ENCODE measurements around the gene ZBTB42. TPM values are rescaled to one million over a fixed set of nuclear protein-coding genes. Genes with fewer than 3 reads are reported as not detected.

ZBTB42 gene
- 4.2 TPM for polyA plus RNA-seq (2012; ENCODE audit: insufficient read depth, insufficient read length)

- H3K4me3 ChIP-seq (ENCODE audit: low read length) = peak within 1 kb of the TSS; percentile 62
- peak; percentile 37 for DNase-seq (ENCODE audit: low read depth, low spot score)
Observed at GRCh38 chr14:104800771-104801519, at the start of gene ZBTB42. Gene ZBTB42 (plus strand): TSS chr14:104801101. CDS start chr14:104801198, 97 bp downstream.

GRCh38 chr14:104751539-104752422 is 49.1 kb upstream of the ZBTB42 start:
- H3K4me3 ChIP-seq (ENCODE audit: low read length) = peak overlapping the region; percentile 70
- DNase-seq (ENCODE audit: low read depth, low spot score) = no peak

- H3K4me3 ChIP-seq (ENCODE audit: low read length) = peak overlapping the region; percentile 70
- DNase-seq (ENCODE audit: low read depth, low spot score) = no peak
Observed at GRCh38 chr14:104752423-104752734, 48.5 kb upstream of the ZBTB42 start.

- H3K4me3 ChIP-seq (ENCODE audit: low read length) = peak within 1 kb of the TSS; percentile 97
- peak; percentile 99 for DNase-seq (ENCODE audit: low read depth, low spot score)
Observed at GRCh38 chr14:104752735-104753527, 48.0 kb upstream of the ZBTB42 start, which contains the start of gene SIVA1. Gene SIVA1 (plus strand): TSS chr14:104753147. CDS start chr14:104753202, 55 bp downstream.

- DNase-seq (ENCODE audit: low read depth, low spot score) = no peak
- H3K4me3 ChIP-seq (ENCODE audit: low read length) = peak overlapping the region; percentile 97
Observed at GRCh38 chr14:104753528-104754212, 47.2 kb upstream of the ZBTB42 start.

GRCh38 chr14:104754213-104754851 is 46.6 kb upstream of the ZBTB42 start:
- peak overlapping the region; percentile 97 for H3K4me3 ChIP-seq (ENCODE audit: low read length)
- DNase-seq (ENCODE audit: low read depth, low spot score) = no peak

GRCh38 chr14:104755621-104756020 is 45.3 kb upstream of the ZBTB42 start:
- DNase-seq (ENCODE audit: low read depth, low spot score) = no peak
- H3K4me3 ChIP-seq (ENCODE audit: low read length) = peak overlapping the region; percentile 97

- peak overlapping the region; percentile 97 for H3K4me3 ChIP-seq (ENCODE audit: low read length)
- peak; percentile 93 for DNase-seq (ENCODE audit: low read depth, low spot score)
Observed at GRCh38 chr14:104756477-104757237, 44.2 kb upstream of the ZBTB42 start.

GRCh38 chr14:104757238-104757585 is 43.7 kb upstream of the ZBTB42 start:
- H3K4me3 ChIP-seq (ENCODE audit: low read length) = peak overlapping the region; percentile 97
- no peak for DNase-seq (ENCODE audit: low read depth, low spot score)

- peak overlapping the region; percentile 97 for H3K4me3 ChIP-seq (ENCODE audit: low read length)
- no peak for DNase-seq (ENCODE audit: low read depth, low spot score)
Observed at GRCh38 chr14:104757681-104758392, 43.1 kb upstream of the ZBTB42 start.

- no peak for DNase-seq (ENCODE audit: low read depth, low spot score)
- H3K4me3 ChIP-seq (ENCODE audit: low read length) = no peak overlapping the region
Observed at GRCh38 chr14:104758981-104759969, 41.6 kb upstream of the ZBTB42 start.

GRCh38 chr14:104765517-104765916 is 35.4 kb upstream of the ZBTB42 start:
- H3K4me3 ChIP-seq (ENCODE audit: low read length) = no peak overlapping the region
- DNase-seq (ENCODE audit: low read depth, low spot score) = no peak

GRCh38 chr14:104766256-104766862 is 34.5 kb upstream of the ZBTB42 start:
- H3K4me3 ChIP-seq (ENCODE audit: low read length) = no peak overlapping the region
- DNase-seq (ENCODE audit: low read depth, low spot score) = no peak

GRCh38 chr14:104766863-104767633 is 33.9 kb upstream of the ZBTB42 start:
- DNase-seq (ENCODE audit: low read depth, low spot score) = no peak
- H3K4me3 ChIP-seq (ENCODE audit: low read length) = no peak overlapping the region

- no peak for DNase-seq (ENCODE audit: low read depth, low spot score)
- H3K4me3 ChIP-seq (ENCODE audit: low read length) = no peak overlapping the region
Observed at GRCh38 chr14:104767634-104767918, 33.3 kb upstream of the ZBTB42 start.

Data from Jurkat, Clone E6-1 (cell line).